ENCODE results near the gene ADGRF5. TPM values are rescaled to one million over a fixed set of nuclear protein-coding genes. Genes with fewer than 3 reads are reported as not detected.
A peak's percentile ranks its signal among the peaks of the same experiment; 100 is the strongest.

Gene ADGRF5
- total and polyA plus RNA-seq, 5 donors from 2014 or later = not detected

GRCh38 chr6:46915380-46915779, 6.4 kb downstream of the ADGRF5 start:
- H3K4me1 ChIP-seq (ENCODE audit: control insufficient read depth, insufficient read depth, low read length, poor library complexity, severe bottlenecking) = no peaks in the 10 kb centered on the region
- Mint-ChIP-seq H3K27me3 (no peaks in the 10 kb centered on the region), H3K4me3 (no peak overlapping the region), H3K4me1 (no peaks in the 10 kb centered on the region), H3K9me3 (peaks cover 0 to 2% (median 0%) of the 10 kb centered on the region in 7 donors), H3K36me3 (no peaks in the 10 kb centered on the region), H3K27ac (no peak overlapping the region)
- H3K9me3 ChIP-seq (ENCODE audit: control insufficient read depth in 2 of 2, low read length in 2 of 2) = no peaks in the 10 kb centered on the region
- no peaks in the 10 kb centered on the region for H3K27me3 ChIP-seq (ENCODE audit: control insufficient read depth, insufficient read depth, low read length)
- no peak overlapping the region for H3K4me3 ChIP-seq (ENCODE audit: low read depth, low read length)
- no peaks in the 10 kb centered on the region for H3K36me3 ChIP-seq (ENCODE audit: control insufficient read depth, insufficient read depth, low read length)
- ATAC-seq (ENCODE audit: low read depth in 2 of 2) (no peak), DNase-seq (no peak)
- no peak overlapping the region for H3K27ac ChIP-seq (ENCODE audit: insufficient read depth, low read length, poor library complexity, severe bottlenecking)

GRCh38 chr6:46914279-46914810, 7.4 kb downstream of the ADGRF5 start:
- Mint-ChIP-seq H3K27me3 (no peaks in the 10 kb centered on the region), H3K4me1 (no peaks in the 10 kb centered on the region), H3K27ac (peak overlapping the region in 1 of 3 donors; percentile 58), H3K36me3 (no peaks in the 10 kb centered on the region), H3K9me3 (peaks cover 0 to 2% (median 0%) of the 10 kb centered on the region in 7 donors), H3K4me3 (no peak overlapping the region)
- H3K27ac ChIP-seq (ENCODE audit: insufficient read depth, low read length, poor library complexity, severe bottlenecking) = no peak overlapping the region
- DNase-seq (no peak), ATAC-seq (ENCODE audit: low read depth in 2 of 2) (no peak)
- H3K36me3 ChIP-seq (ENCODE audit: control insufficient read depth, insufficient read depth, low read length) = no peaks in the 10 kb centered on the region
- no peaks in the 10 kb centered on the region for H3K27me3 ChIP-seq (ENCODE audit: control insufficient read depth, insufficient read depth, low read length)
- H3K4me3 ChIP-seq (ENCODE audit: low read depth, low read length) = no peak overlapping the region
- H3K9me3 ChIP-seq (ENCODE audit: control insufficient read depth in 2 of 2, low read length in 2 of 2) = no peaks in the 10 kb centered on the region
- no peaks in the 10 kb centered on the region for H3K4me1 ChIP-seq (ENCODE audit: control insufficient read depth, insufficient read depth, low read length, poor library complexity, severe bottlenecking)

GRCh38 chr6:46909371-46909770, 12.4 kb downstream of the ADGRF5 start:
- ATAC-seq (ENCODE audit: low read depth in 2 of 2) (no peak), DNase-seq (no peak)
- Histone ChIP-seq H3K27me3 (ENCODE audit: control insufficient read depth, insufficient read depth, low read length) (no peaks in the 10 kb centered on the region), H3K27ac (ENCODE audit: insufficient read depth, low read length, poor library complexity, severe bottlenecking) (no peak overlapping the region), H3K36me3 (ENCODE audit: control insufficient read depth, insufficient read depth, low read length) (no peaks in the 10 kb centered on the region), H3K9me3 (ENCODE audit: control insufficient read depth in 2 of 2, low read length in 2 of 2) (no peaks in the 10 kb centered on the region), H3K4me1 (ENCODE audit: control insufficient read depth, insufficient read depth, low read length, poor library complexity, severe bottlenecking) (no peaks in the 10 kb centered on the region), H3K4me3 (ENCODE audit: low read depth, low read length) (no peak overlapping the region)
- Mint-ChIP-seq H3K9me3 (peaks cover 0 to 2% (median 0%) of the 10 kb centered on the region in 7 donors), H3K36me3 (no peaks in the 10 kb centered on the region), H3K4me3 (no peak overlapping the region), H3K27me3 (no peaks in the 10 kb centered on the region), H3K4me1 (no peaks in the 10 kb centered on the region), H3K27ac (no peak overlapping the region)

- no peaks in the 10 kb centered on the region for H3K36me3 ChIP-seq (ENCODE audit: control insufficient read depth, insufficient read depth, low read length)
- H3K27me3 ChIP-seq (ENCODE audit: control insufficient read depth, insufficient read depth, low read length) = no peaks in the 10 kb centered on the region
- H3K36me3 Mint-ChIP-seq = no peaks in the 10 kb centered on the region
- H3K4me3 Mint-ChIP-seq = no peak overlapping the region
- peaks cover 0 to 2% (median 0%) of the 10 kb centered on the region in 7 donors for H3K9me3 Mint-ChIP-seq
- H3K4me1 ChIP-seq (ENCODE audit: control insufficient read depth, insufficient read depth, low read length, poor library complexity, severe bottlenecking) = no peaks in the 10 kb centered on the region
- DNase-seq (no peak), ATAC-seq (ENCODE audit: low read depth in 2 of 2) (no peak)
- no peak overlapping the region for H3K27ac Mint-ChIP-seq
- no peak overlapping the region for H3K27ac ChIP-seq (ENCODE audit: insufficient read depth, low read length, poor library complexity, severe bottlenecking)
- H3K4me1 Mint-ChIP-seq = no peaks in the 10 kb centered on the region
- H3K27me3 Mint-ChIP-seq = no peaks in the 10 kb centered on the region
- H3K4me3 ChIP-seq (ENCODE audit: low read depth, low read length) = no peak overlapping the region
- no peaks in the 10 kb centered on the region for H3K9me3 ChIP-seq (ENCODE audit: control insufficient read depth in 2 of 2, low read length in 2 of 2)
These were observed 15.0 kb downstream of the ADGRF5 start for GRCh38 chr6:46906776-46907175.

- DNase-seq (no peak), ATAC-seq (ENCODE audit: low read depth in 2 of 2) (no peak)
- H3K9me3 Mint-ChIP-seq = peaks cover 0 to 2% (median 0%) of the 10 kb centered on the region in 7 donors
- Histone ChIP-seq H3K36me3 (ENCODE audit: control insufficient read depth, insufficient read depth, low read length) (no peaks in the 10 kb centered on the region), H3K9me3 (ENCODE audit: control insufficient read depth in 2 of 2, low read length in 2 of 2) (no peaks in the 10 kb centered on the region), H3K4me1 (ENCODE audit: control insufficient read depth, insufficient read depth, low read length, poor library complexity, severe bottlenecking) (no peaks in the 10 kb centered on the region), H3K4me3 (ENCODE audit: low read depth, low read length) (no peak overlapping the region), H3K27me3 (ENCODE audit: control insufficient read depth, insufficient read depth, low read length) (no peaks in the 10 kb centered on the region), H3K27ac (ENCODE audit: insufficient read depth, low read length, poor library complexity, severe bottlenecking) (no peak overlapping the region)
- H3K4me1 Mint-ChIP-seq = no peaks in the 10 kb centered on the region
- H3K36me3 Mint-ChIP-seq = no peaks in the 10 kb centered on the region
- H3K4me3 Mint-ChIP-seq = no peak overlapping the region
- H3K27ac Mint-ChIP-seq = no peak overlapping the region
- H3K27me3 Mint-ChIP-seq = no peaks in the 10 kb centered on the region
These were observed 17.6 kb downstream of the ADGRF5 start for GRCh38 chr6:46904117-46904516.

- H3K4me1 ChIP-seq (ENCODE audit: control insufficient read depth, insufficient read depth, low read length, poor library complexity, severe bottlenecking) = no peaks in the 10 kb centered on the region
- no peaks in the 10 kb centered on the region for H3K27me3 ChIP-seq (ENCODE audit: control insufficient read depth, insufficient read depth, low read length)
- peaks cover 0 to 2% (median 0%) of the 10 kb centered on the region in 7 donors for H3K9me3 Mint-ChIP-seq
- H3K27ac Mint-ChIP-seq = no peak overlapping the region
- no peak overlapping the region for H3K4me3 Mint-ChIP-seq
- H3K27ac ChIP-seq (ENCODE audit: insufficient read depth, low read length, poor library complexity, severe bottlenecking) = no peak overlapping the region
- no peak overlapping the region for H3K4me3 ChIP-seq (ENCODE audit: low read depth, low read length)
- ATAC-seq (ENCODE audit: low read depth in 2 of 2) (no peak), DNase-seq (no peak)
- no peaks in the 10 kb centered on the region for H3K36me3 ChIP-seq (ENCODE audit: control insufficient read depth, insufficient read depth, low read length)
- H3K4me1 Mint-ChIP-seq = no peaks in the 10 kb centered on the region
- no peaks in the 10 kb centered on the region for H3K27me3 Mint-ChIP-seq
- H3K9me3 ChIP-seq (ENCODE audit: control insufficient read depth in 2 of 2, low read length in 2 of 2) = no peaks in the 10 kb centered on the region
- H3K36me3 Mint-ChIP-seq = no peaks in the 10 kb centered on the region
These were observed 18.6 kb downstream of the ADGRF5 start for GRCh38 chr6:46903175-46903574.

GRCh38 chr6:46901882-46902314, 19.8 kb downstream of the ADGRF5 start:
- no peak overlapping the region for H3K27ac ChIP-seq (ENCODE audit: insufficient read depth, low read length, poor library complexity, severe bottlenecking)
- no peak overlapping the region for H3K4me3 Mint-ChIP-seq
- no peaks in the 10 kb centered on the region for H3K27me3 ChIP-seq (ENCODE audit: control insufficient read depth, insufficient read depth, low read length)
- peaks cover 0 to 2% (median 0%) of the 10 kb centered on the region in 7 donors for H3K9me3 Mint-ChIP-seq
- H3K27me3 Mint-ChIP-seq = no peaks in the 10 kb centered on the region
- H3K9me3 ChIP-seq (ENCODE audit: control insufficient read depth in 2 of 2, low read length in 2 of 2) = no peaks in the 10 kb centered on the region
- no peak overlapping the region for H3K27ac Mint-ChIP-seq
- DNase-seq (no peak), ATAC-seq (ENCODE audit: low read depth in 2 of 2) (no peak)
- no peaks in the 10 kb centered on the region for H3K4me1 ChIP-seq (ENCODE audit: control insufficient read depth, insufficient read depth, low read length, poor library complexity, severe bottlenecking)
- no peaks in the 10 kb centered on the region for H3K36me3 ChIP-seq (ENCODE audit: control insufficient read depth, insufficient read depth, low read length)
- no peaks in the 10 kb centered on the region for H3K4me1 Mint-ChIP-seq
- no peak overlapping the region for H3K4me3 ChIP-seq (ENCODE audit: low read depth, low read length)
- H3K36me3 Mint-ChIP-seq = no peaks in the 10 kb centered on the region

GRCh38 chr6:46900266-46900665, 21.5 kb downstream of the ADGRF5 start:
- Histone ChIP-seq H3K9me3 (ENCODE audit: control insufficient read depth in 2 of 2, low read length in 2 of 2) (no peaks in the 10 kb centered on the region), H3K4me1 (ENCODE audit: control insufficient read depth, insufficient read depth, low read length, poor library complexity, severe bottlenecking) (no peaks in the 10 kb centered on the region), H3K27ac (ENCODE audit: insufficient read depth, low read length, poor library complexity, severe bottlenecking) (no peak overlapping the region), H3K4me3 (ENCODE audit: low read depth, low read length) (no peak overlapping the region), H3K27me3 (ENCODE audit: control insufficient read depth, insufficient read depth, low read length) (no peaks in the 10 kb centered on the region), H3K36me3 (ENCODE audit: control insufficient read depth, insufficient read depth, low read length) (no peaks in the 10 kb centered on the region)
- H3K27me3 Mint-ChIP-seq = no peaks in the 10 kb centered on the region
- no peak for DNase-seq
- no peaks in the 10 kb centered on the region for H3K4me1 Mint-ChIP-seq
- ATAC-seq (ENCODE audit: low read depth in 2 of 2) = no peak
- H3K27ac Mint-ChIP-seq = no peak overlapping the region
- peaks cover 0 to 6% (median 0%) of the 10 kb centered on the region in 7 donors for H3K9me3 Mint-ChIP-seq
- H3K36me3 Mint-ChIP-seq = no peaks in the 10 kb centered on the region
- no peak overlapping the region for H3K4me3 Mint-ChIP-seq
